ENCODE measurements around the gene LINGO3. TPM values are rescaled to one million over a fixed set of nuclear protein-coding genes. Genes with fewer than 3 reads are reported as not detected.

Gene LINGO3
- total and polyA plus RNA-seq, 2 of the 4 experiments (the other 2 are of a cell fraction) = not detected

DNA sequence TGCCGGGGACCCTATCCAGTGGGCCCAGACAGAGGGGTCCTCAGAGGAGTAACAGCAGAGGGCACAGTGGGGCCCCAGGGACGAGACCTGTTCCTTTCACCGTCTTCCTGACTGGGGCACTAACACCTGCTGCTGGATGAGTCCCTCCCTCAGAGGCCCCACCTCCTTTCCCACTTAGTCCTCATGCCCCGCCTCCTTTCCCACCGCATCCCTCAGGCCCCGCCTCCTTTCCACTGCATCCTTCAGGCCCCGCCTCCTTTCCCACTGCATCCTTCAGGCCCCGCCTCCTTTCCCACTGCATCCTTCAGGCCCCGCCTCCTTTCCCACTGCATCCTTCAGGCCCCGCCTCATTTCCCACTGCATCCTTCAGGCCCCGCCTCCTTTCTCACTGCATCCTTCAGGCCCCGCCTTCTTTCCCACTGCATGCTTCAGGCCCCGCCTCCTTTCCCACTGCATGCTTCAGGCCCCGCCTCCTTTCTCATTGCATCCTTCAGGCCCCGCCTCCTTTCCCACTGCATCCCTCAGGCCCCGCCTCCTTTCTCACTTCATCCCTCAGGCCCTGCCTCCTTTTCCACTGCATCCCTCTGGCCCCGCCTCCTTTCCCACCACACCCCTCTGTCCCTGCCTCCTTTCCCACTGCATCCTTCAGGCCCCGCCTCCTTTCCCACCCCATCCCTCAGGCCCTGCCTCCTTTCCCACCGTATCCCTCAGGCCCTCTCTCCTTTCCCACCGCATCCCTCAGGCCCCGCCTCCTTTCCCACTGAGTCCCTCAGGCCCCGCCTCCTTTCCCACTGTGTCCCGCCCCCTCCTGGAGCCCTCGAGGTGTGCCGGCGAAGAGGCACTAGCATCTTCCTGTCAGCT is 27.3 kb upstream of the LINGO3 start:
- Histone ChIP-seq H3K4me2 (ENCODE audit: low read depth, low read length) (no peak overlapping the region), H2BK5ac (ENCODE audit: low read depth, low read length, poor library complexity, severe bottlenecking) (no peak overlapping the region), H2BK15ac (ENCODE audit: low read depth, low read length) (no peak overlapping the region), H3K79me1 (ENCODE audit: low read depth in 1 of 2, low read length in 2 of 2) (peaks cover 32 to 64% of the 10 kb centered on the region in 2 experiments), H3K18ac (ENCODE audit: low read depth, low read length) (no peak overlapping the region), H2BK120ac (ENCODE audit: low read depth, low read length) (no peak overlapping the region), H3K27ac (ENCODE audit: insufficient read depth, low read length) (no peak overlapping the region), H4K20me1 (ENCODE audit: insufficient read depth, low read length) (peaks cover 41% of the 10 kb centered on the region), H3K27me3 (ENCODE audit: control insufficient read depth, insufficient read depth, low read length) (no peaks in the 10 kb centered on the region), H2BK20ac (ENCODE audit: low read depth, low read length) (no peak overlapping the region), H3K4me3 (ENCODE audit: insufficient read depth, low read depth, low read length) (no peak overlapping the region), H4K8ac (ENCODE audit: low read depth in 2 of 2, low read length in 2 of 2) (no peak overlapping the region), H2AFZ (replicated peaks; ENCODE audit: low read length, poor library complexity) (peak overlapping the region; percentile 32), H4K5ac (ENCODE audit: low read depth, low read length) (no peak overlapping the region), H3K9me3 (ENCODE audit: control insufficient read depth, insufficient read depth, low read length) (no peaks in the 10 kb centered on the region), H3K4me1 (ENCODE audit: control insufficient read depth, insufficient read depth, low read length) (no peaks in the 10 kb centered on the region), H2AK5ac (ENCODE audit: low read depth, low read length) (no peak overlapping the region), H3K9ac (ENCODE audit: low read depth, low read length) (no peak overlapping the region), H3K14ac (replicated peaks; ENCODE audit: low read depth, low read length) (no peak overlapping the region), H3K4ac (ENCODE audit: low read depth, low read length) (no peak overlapping the region), H3K23ac (ENCODE audit: low read depth, low read length) (no peak overlapping the region), H3K56ac (ENCODE audit: extremely low read depth, insufficient read depth, low read length) (no peak overlapping the region), H3K36me3 (ENCODE audit: control insufficient read depth, insufficient read depth, low read length) (peaks cover 6% of the 10 kb centered on the region; the same call in 1 of the 2 replicates), H2AK9ac (replicated peaks; ENCODE audit: low read depth, low read length, poor library complexity) (peak overlapping the region; percentile 42), H4K91ac (ENCODE audit: insufficient read depth, low read depth, low read length) (no peak overlapping the region), H3K9me1 (ENCODE audit: insufficient read depth, low read length) (peaks cover 13% of the 10 kb centered on the region)
- no peak for ATAC-seq (ENCODE audit: low read depth)
- intact Hi-C loops (cut with micrococcal nuclease) = no loop called here
- ChIA-PET CTCF (no interaction called here), POLR2A (ENCODE audit: unreplicated experiment) (no interaction called here)
- no peak for DNase-seq
- WGBS, 2 experiments (ENCODE audit: extremely low coverage in 2 of 2, insufficient read length in 1 of 2) = 94% methylated on average over 11 of the region's 26 CpGs; no CpG with 5 or more reads in 1 of the 2 experiments
- dilution Hi-C loops (cut with HindIII; ENCODE audit: low sequenced_read_pairs, unreplicated experiment) = no loop called here
- in situ Hi-C loops (cut with MboI; ENCODE audit: low sequenced_read_pairs) = no loop called here
- no TSS peak for BruUV-seq (replicated peaks)
- TF ChIP-seq MXI1 (IDR thresholded peaks at IDR 0.05; ENCODE audit: borderline replicate concordance, low read depth, low read length) (no peak), CHD1 (IDR thresholded peaks at IDR 0.05; ENCODE audit: low read depth, low read length) (no peak), MAZ (IDR thresholded peaks at IDR 0.05; ENCODE audit: borderline replicate concordance, low read depth, low read length) (no peak), NFE2L2 (IDR thresholded peaks at IDR 0.05; ENCODE audit: low read depth, low read length) (no peak), RAD21 (IDR thresholded peaks at IDR 0.05; ENCODE audit: low read length) (no peak), RCOR1 (IDR thresholded peaks at IDR 0.05; ENCODE audit: insufficient replicate concordance, low read length) (no peak), RFX5 (IDR thresholded peaks at IDR 0.05; ENCODE audit: low read depth, low read length) (no peak), SMC3 (IDR thresholded peaks at IDR 0.05; ENCODE audit: low read depth, low read length) (no peak), MAFK (IDR thresholded peaks at IDR 0.05; ENCODE audit: low read depth, low read length) (no peak), FOS (IDR thresholded peaks at IDR 0.05; ENCODE audit: low read depth, low read length) (no peak), POLR2A (IDR thresholded peaks at IDR 0.05; ENCODE audit: low read depth, low read length) (no peak), CEBPB (IDR thresholded peaks at IDR 0.05; ENCODE audit: low read depth, low read length) (no peak), BHLHE40 (IDR thresholded peaks at IDR 0.05; ENCODE audit: low read depth, low read length) (no peak)
- TF ChIP-seq, protein P1, sequence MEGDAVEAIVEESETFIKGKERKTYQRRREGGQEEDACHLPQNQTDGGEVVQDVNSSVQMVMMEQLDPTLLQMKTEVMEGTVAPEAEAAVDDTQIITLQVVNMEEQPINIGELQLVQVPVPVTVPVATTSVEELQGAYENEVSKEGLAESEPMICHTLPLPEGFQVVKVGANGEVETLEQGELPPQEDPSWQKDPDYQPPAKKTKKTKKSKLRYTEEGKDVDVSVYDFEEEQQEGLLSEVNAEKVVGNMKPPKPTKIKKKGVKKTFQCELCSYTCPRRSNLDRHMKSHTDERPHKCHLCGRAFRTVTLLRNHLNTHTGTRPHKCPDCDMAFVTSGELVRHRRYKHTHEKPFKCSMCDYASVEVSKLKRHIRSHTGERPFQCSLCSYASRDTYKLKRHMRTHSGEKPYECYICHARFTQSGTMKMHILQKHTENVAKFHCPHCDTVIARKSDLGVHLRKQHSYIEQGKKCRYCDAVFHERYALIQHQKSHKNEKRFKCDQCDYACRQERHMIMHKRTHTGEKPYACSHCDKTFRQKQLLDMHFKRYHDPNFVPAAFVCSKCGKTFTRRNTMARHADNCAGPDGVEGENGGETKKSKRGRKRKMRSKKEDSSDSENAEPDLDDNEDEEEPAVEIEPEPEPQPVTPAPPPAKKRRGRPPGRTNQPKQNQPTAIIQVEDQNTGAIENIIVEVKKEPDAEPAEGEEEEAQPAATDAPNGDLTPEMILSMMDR (conservative IDR thresholded peaks at IDR 0.05; ENCODE audit: low read depth, low read length) = no peak
- TF ChIP-seq, protein P2, sequence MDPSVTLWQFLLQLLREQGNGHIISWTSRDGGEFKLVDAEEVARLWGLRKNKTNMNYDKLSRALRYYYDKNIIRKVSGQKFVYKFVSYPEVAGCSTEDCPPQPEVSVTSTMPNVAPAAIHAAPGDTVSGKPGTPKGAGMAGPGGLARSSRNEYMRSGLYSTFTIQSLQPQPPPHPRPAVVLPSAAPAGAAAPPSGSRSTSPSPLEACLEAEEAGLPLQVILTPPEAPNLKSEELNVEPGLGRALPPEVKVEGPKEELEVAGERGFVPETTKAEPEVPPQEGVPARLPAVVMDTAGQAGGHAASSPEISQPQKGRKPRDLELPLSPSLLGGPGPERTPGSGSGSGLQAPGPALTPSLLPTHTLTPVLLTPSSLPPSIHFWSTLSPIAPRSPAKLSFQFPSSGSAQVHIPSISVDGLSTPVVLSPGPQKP (IDR thresholded peaks at IDR 0.05; ENCODE audit: borderline replicate concordance, low read depth, low read length) = no peak
